Heart left ventricle (tissue), 16 donors: ENCODE results near the gene LYST. TPM values are rescaled to one million over a fixed set of nuclear protein-coding genes. Genes with fewer than 3 reads are reported as not detected.

ENCODE experiments used
- ATAC-seq, 4 donors: fragments of 200-7000 bp; cut with Tn5 transposase; one replicate each; pipeline ENCODE4 v1.9.1; 2020 to 2022; ENCODE audit warnings: moderate library complexity in 4 of 4, mild to moderate bottlenecking in 3 of 4, moderate number of reproducible peaks in 1 of 4
- DNase-seq, 5 donors: peaks; one replicate each; pipeline ENCODE4 v3.0.0-alpha.2; 2020
- H3K27ac ChIP-seq, 12 donors: fragments of 200-600 bp; sonication (generic) in 4 of 12; one replicate each; pipeline versions ENCODE4 v1.5.0 to v1.8.0; 2016 to 2022; ENCODE audit warnings: mild to moderate bottlenecking in 2 of 12
- H3K27me3 ChIP-seq, 9 donors: fragments of 200-600 bp; sonication (generic) in 2 of 9; one replicate each; pipeline versions ENCODE4 v1.5.1 to v1.8.0; 2016 to 2022; ENCODE audit warnings: mild to moderate bottlenecking in 3 of 9
- H3K36me3 ChIP-seq, 9 donors: fragments of 200-600 bp; sonication (generic) in 2 of 9; one replicate each; pipeline versions ENCODE4 v1.5.0 to v1.8.0; 2018 to 2022; ENCODE audit warnings: mild to moderate bottlenecking in 2 of 9
- H3K4me1 ChIP-seq, 12 donors: fragments of 200-600 bp; sonication (generic) in 4 of 12; one replicate each; pipeline versions ENCODE4 v1.5.0 to v1.8.0; 2016 to 2022; ENCODE audit warnings: mild to moderate bottlenecking in 3 of 12
- H3K4me3 ChIP-seq, 12 donors: fragments of 200-600 bp; sonication (generic) in 4 of 12; one replicate each; pipeline versions ENCODE4 v1.5.0 to v1.8.0; 2017 to 2022; ENCODE audit warnings: mild to moderate bottlenecking in 9 of 12, moderate library complexity in 4 of 12
- H3K9me3 ChIP-seq, 12 donors: fragments of 200-600 bp; sonication (generic) in 4 of 12; one replicate each; pipeline versions ENCODE4 v1.5.0 to v1.8.0; 2016 to 2022; ENCODE audit warnings: mild to moderate bottlenecking in 1 of 12
- POLR2A ChIP-seq, 2 donors: fragments of 450-650 bp; IDR thresholded peaks; one replicate each; pipeline ENCODE4 v1.6.1; 2017; ENCODE audit warnings: antibody characterized with exemption in 2 of 2, mild to moderate bottlenecking in 2 of 2, moderate library complexity in 2 of 2
- WGBS, 4 donors: extraction: QIAGEN DNeasy Blood & Tissue Kit in 2 of 4; methylation state at CpG; one replicate each; pipeline versions ENCODE4 v1.1.5 to v1.1.7; 2013 to 2018; 5-methylcytosine and 5-hydroxymethylcytosine counted together
- intact Hi-C, 10 donors: fragments of 100-400 bp; cut with DNase I; formaldehyde crosslinking; loops; one replicate each; pipeline versions ENCODE4 v1.11.1 to v1.14.2; 2022
- polyA plus RNA-seq, 2 donors: library from polyadenylated mRNA; stranded (reverse); fragments of 200-250 nt; gene quantifications; one replicate each; pipeline ENCODE4 v1.2.3, GENCODE V29; 2013
- total RNA-seq, 9 donors: library from RNA; depleted of rRNA in 2 of 9; stranded (reverse); fragments of >200 nt in 2 of 9; fragmentation: NEBNext Ultra II Directional in 3 of 9; extraction: Animal tissue kit (Norgen Biotek cat#: 25700) in 3 of 9; gene quantifications; one replicate each; pipeline versions ENCODE4 v1.1.0 to v1.2.4, GENCODE V29; 2016 to 2023
- TF ChIP-seq, protein P1 (sequence below), 12 donors: fragments of 200-600 bp; sonication (generic) in 4 of 12; IDR thresholded peaks; one replicate each; pipeline versions ENCODE4 v1.5.0 to v1.8.0; 2018 to 2022; ENCODE audit warnings: antibody characterized with exemption in 12 of 12, mild to moderate bottlenecking in 5 of 12
- donor health status: ischemic (EF 13 %, LVEDD 7.1; RV severe dilation, severe dysfunction).
- donor health status: healthy with polysubstance abuse.
- donor health status: DM: no; HTN: yes; CAD: no.
- donor health status: DM: no; HTN: no; CAD: no.
- donor health status: ischemic (EF 25% LVEDD 6.9; RV normal size, moderate dysfunction).
- donor health status: ischemic (EF 25% LVEDD 5.7; RV mildly dilated, moderate dysfunction).
- donor health status: healthy.
- donor health status: DM: yes; HTN: yes; CAD: no.
- donor health status: ischemic (EF 35%, LVEDD 5.7; RV mildly dilated, moderate dysfunction).
- donor health status: nonischemic (EF 11% LVEDD 7.7; RV severe dilation, severe dysfunction).
- donor health status: DM: yes; HTN: yes; CAD: no.
- donor health status: PGD.
- donor health status: ischemic (EF 29% LVEDD 5.4; RV normal size, mild dysfunction).
- donor health status: nonischemic (EF 23%, LVEDD 6.1; RV moderate dilation, normal function).

The LYST gene
- total and polyA plus RNA-seq, 11 donors = 3.4 to 22.5 (median 11.2) TPM

DNA sequence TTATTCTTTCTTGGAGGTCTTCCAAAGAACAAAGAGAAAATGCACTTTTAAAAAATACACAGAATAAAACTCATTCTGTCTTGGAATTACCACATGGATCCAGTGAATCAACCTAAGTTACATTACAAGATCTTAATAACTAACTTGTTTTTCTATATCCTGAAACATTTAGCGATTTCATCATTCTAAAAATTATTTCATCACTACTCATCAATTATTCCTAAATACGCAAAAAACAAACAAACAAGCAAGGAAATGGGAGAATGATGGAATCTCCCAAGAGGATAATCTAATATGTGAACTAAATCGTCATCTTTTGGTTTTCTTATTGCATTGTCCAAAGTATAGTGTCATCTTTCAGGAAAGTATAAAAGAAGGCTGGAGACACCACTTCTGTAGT, 178.6 kb downstream of the LYST start:
- peaks cover 0 to 94% (median 61%) of the 10 kb centered on the region in 9 donors for H3K36me3 ChIP-seq
- WGBS, 4 donors = 88 to 92% (median 89%) methylated on average over 3 of the region's 3 CpGs

DNA sequence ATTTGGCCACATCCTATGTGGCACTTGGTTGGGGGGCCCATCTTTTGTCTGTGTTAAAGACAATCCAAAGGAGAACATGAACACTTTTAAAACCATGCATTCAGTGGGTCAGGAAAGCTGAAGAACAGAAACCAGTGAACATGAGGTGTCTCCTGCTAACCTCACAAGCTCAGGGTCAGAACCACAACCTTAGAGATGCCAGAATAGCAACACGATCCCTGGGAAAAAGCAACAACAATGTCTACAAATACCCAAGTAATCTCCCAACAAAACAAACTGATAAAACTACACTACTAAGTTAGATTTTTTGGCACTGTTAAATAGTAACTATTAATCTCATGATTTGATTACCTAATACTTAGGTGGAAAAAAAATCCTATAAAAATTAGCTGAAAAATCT, 183.1 kb downstream of the LYST start:
- H3K4me3 ChIP-seq = no peak overlapping the region
- intact Hi-C loops = no loop called here
- H3K4me1 ChIP-seq = no peaks in the 10 kb centered on the region
- H3K27me3 ChIP-seq = no peaks in the 10 kb centered on the region
- peaks cover 0 to 75% (median 41%) of the 10 kb centered on the region in 9 donors for H3K36me3 ChIP-seq
- H3K27ac ChIP-seq = no peak overlapping the region
- no peak for DNase-seq
- TF ChIP-seq, protein P1, sequence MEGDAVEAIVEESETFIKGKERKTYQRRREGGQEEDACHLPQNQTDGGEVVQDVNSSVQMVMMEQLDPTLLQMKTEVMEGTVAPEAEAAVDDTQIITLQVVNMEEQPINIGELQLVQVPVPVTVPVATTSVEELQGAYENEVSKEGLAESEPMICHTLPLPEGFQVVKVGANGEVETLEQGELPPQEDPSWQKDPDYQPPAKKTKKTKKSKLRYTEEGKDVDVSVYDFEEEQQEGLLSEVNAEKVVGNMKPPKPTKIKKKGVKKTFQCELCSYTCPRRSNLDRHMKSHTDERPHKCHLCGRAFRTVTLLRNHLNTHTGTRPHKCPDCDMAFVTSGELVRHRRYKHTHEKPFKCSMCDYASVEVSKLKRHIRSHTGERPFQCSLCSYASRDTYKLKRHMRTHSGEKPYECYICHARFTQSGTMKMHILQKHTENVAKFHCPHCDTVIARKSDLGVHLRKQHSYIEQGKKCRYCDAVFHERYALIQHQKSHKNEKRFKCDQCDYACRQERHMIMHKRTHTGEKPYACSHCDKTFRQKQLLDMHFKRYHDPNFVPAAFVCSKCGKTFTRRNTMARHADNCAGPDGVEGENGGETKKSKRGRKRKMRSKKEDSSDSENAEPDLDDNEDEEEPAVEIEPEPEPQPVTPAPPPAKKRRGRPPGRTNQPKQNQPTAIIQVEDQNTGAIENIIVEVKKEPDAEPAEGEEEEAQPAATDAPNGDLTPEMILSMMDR (IDR thresholded peaks at IDR 0.05) = no peak
- no peak for TF ChIP-seq POLR2A (IDR thresholded peaks at IDR 0.05)
- H3K9me3 ChIP-seq = no peaks in the 10 kb centered on the region
- no peak for ATAC-seq
- WGBS, 4 donors = 73 to 92% (median 77%) methylated on average over 1 of the region's 1 CpG

More for the DNA sequence above, 178.6 kb downstream of the LYST start:
- TF ChIP-seq, protein P1 (IDR thresholded peaks at IDR 0.05) = no peak
- no peak for TF ChIP-seq POLR2A (IDR thresholded peaks at IDR 0.05)
- Histone ChIP-seq H3K4me3 (no peak overlapping the region), H3K27me3 (no peaks in the 10 kb centered on the region), H3K27ac (no peak overlapping the region), H3K9me3 (no peaks in the 10 kb centered on the region), H3K4me1 (no peaks in the 10 kb centered on the region)
- intact Hi-C loops = no loop called here
- no peak for DNase-seq
- no peak for ATAC-seq

DNA sequence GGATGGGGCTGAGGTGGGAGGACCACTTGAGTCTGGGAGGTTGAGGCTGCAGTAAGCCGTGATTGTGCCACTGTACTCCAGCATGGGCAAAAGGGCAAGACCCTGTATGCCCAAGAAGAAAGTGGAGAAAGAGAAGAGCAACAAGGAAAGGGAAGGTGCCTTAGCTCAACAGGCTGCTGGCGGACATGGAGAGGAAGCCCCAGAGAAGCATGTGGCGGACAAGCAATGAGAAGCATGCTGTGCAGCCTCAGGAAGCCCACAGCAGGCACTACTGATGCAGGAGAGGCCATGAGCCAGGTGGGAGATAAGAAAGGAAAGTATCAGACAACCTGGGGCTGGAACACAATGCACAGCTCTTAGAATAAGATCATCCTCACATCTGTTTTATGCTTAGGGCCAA, 184.5 kb downstream of the LYST start:
- Histone ChIP-seq H3K4me1 (no peaks in the 10 kb centered on the region), H3K27me3 (no peaks in the 10 kb centered on the region), H3K27ac (no peak overlapping the region), H3K36me3 (peaks cover 0 to 73% (median 42%) of the 10 kb centered on the region in 9 donors), H3K4me3 (no peak overlapping the region), H3K9me3 (no peaks in the 10 kb centered on the region)
- intact Hi-C loops = no loop called here
- TF ChIP-seq POLR2A (IDR thresholded peaks at IDR 0.05) = no peak
- TF ChIP-seq, protein P1 (IDR thresholded peaks at IDR 0.05) = no peak
- DNase-seq (no peak), ATAC-seq (no peak)
- WGBS, 4 donors = 96 to 99% (median 98%) methylated on average over 3 of the region's 3 CpGs

DNA sequence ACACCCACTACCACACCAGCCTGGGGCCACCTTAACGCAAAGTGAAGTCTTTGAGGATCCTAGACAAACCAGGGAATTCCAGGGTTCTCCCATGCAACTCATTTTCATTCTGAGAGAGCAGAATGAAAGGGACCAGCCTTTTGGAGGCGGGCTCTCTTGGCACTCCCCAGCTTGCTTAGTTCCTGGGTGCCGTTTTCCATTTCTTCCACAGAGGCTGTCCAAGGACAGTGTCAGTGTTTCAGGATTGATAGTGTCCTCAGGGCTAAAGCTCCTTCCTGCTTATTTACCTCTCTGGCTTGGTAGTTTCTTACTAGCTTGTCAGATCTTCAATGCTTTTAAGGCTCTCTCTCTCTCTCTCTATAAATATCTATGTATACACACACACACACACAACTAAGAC, 187.1 kb downstream of the LYST start:
- ATAC-seq (no peak), DNase-seq (no peak)
- no peaks in the 10 kb centered on the region for H3K27me3 ChIP-seq
- H3K4me3 ChIP-seq = no peak overlapping the region
- peaks cover 0 to 73% (median 52%) of the 10 kb centered on the region in 9 donors for H3K36me3 ChIP-seq
- WGBS, 4 donors = 90 to 96% (median 95%) methylated on average over 3 of the region's 3 CpGs
- no peak overlapping the region for H3K27ac ChIP-seq
- TF ChIP-seq, protein P1 (IDR thresholded peaks at IDR 0.05) = no peak
- no peak for TF ChIP-seq POLR2A (IDR thresholded peaks at IDR 0.05)
- no peaks in the 10 kb centered on the region for H3K4me1 ChIP-seq
- intact Hi-C loops = no loop called here
- H3K9me3 ChIP-seq = peaks cover 0 to 15% (median 0%) of the 10 kb centered on the region in 12 donors
